ENCODE measurements around the gene SLC47A2.
"Not testable (repeated sequence)": the region's sequence is repeated elsewhere in the genome, so short reads cannot be mapped to it uniquely, and the experiment has no call there.

Gene SLC47A2

GRCh38 chr17:19671433-19671832, 45.0 kb downstream of the SLC47A2 start:
- DNase-seq (ENCODE audit: low read depth, low spot score), result no peak

GRCh38 chr17:19670908-19671307, 45.5 kb downstream of the SLC47A2 start:
- no peak for DNase-seq (ENCODE audit: low read depth, low spot score)

GRCh38 chr17:19669680-19670079, 46.7 kb downstream of the SLC47A2 start:
- not testable (repeated sequence) for DNase-seq (ENCODE audit: low read depth, low spot score)

GRCh38 chr17:19664821-19665181, 51.6 kb downstream of the SLC47A2 start:
- DNase-seq (ENCODE audit: low read depth, low spot score), result no peak

GRCh38 chr17:19664136-19664820, 52.1 kb downstream of the SLC47A2 start:
- no peak for DNase-seq (ENCODE audit: low read depth, low spot score)

GRCh38 chr17:19663097-19663496, 53.3 kb downstream of the SLC47A2 start:
- DNase-seq (ENCODE audit: low read depth, low spot score), result no peak

GRCh38 chr17:19661121-19661520, 55.3 kb downstream of the SLC47A2 start:
- no peak for DNase-seq (ENCODE audit: low read depth, low spot score)

GRCh38 chr17:19660219-19660870, 56.0 kb downstream of the SLC47A2 start:
- DNase-seq (ENCODE audit: low read depth, low spot score), result no peak

- DNase-seq (ENCODE audit: low read depth, low spot score), result no peak
These were observed 56.8 kb downstream of the SLC47A2 start for GRCh38 chr17:19659366-19660177.

GRCh38 chr17:19656851-19657581, 59.4 kb downstream of the SLC47A2 start:
- no peak for DNase-seq (ENCODE audit: low read depth, low spot score)

GRCh38 chr17:19656336-19656735, 60.0 kb downstream of the SLC47A2 start:
- DNase-seq (ENCODE audit: low read depth, low spot score), result no peak

- no peak for DNase-seq (ENCODE audit: low read depth, low spot score)
These were observed 61.5 kb downstream of the SLC47A2 start for GRCh38 chr17:19654896-19655295.

GRCh38 chr17:19654342-19654886, 62.0 kb downstream of the SLC47A2 start:
- no peak for DNase-seq (ENCODE audit: low read depth, low spot score)

GRCh38 chr17:19652595-19652994, 63.8 kb downstream of the SLC47A2 start:
- no peak for DNase-seq (ENCODE audit: low read depth, low spot score)

GRCh38 chr17:19651451-19652238, 64.7 kb downstream of the SLC47A2 start:
- DNase-seq (ENCODE audit: low read depth, low spot score), result no peak

GRCh38 chr17:19650826-19651225, 65.6 kb downstream of the SLC47A2 start:
- DNase-seq (ENCODE audit: low read depth, low spot score), result no peak

GRCh38 chr17:19649274-19649541, 67.2 kb downstream of the SLC47A2 start:
- DNase-seq (ENCODE audit: low read depth, low spot score), result no peak

GRCh38 chr17:19648475-19649273, 67.7 kb downstream of the SLC47A2 start, which contains the start of gene ALDH3A2:
ALDH3A2 (plus strand) TSS chr17:19648751; CDS start chr17:19648972, 221 bp downstream.
- DNase-seq (ENCODE audit: low read depth, low spot score), result peak; percentile 97

- peak; percentile 79 for DNase-seq (ENCODE audit: low read depth, low spot score)
These were observed 68.5 kb downstream of the SLC47A2 start for GRCh38 chr17:19647697-19648474.

Measured in ELF-1 (cell line).